MCF 10A (cell line): Measurements from ENCODE around the gene SIRT5. TPM values are rescaled to one million over a fixed set of nuclear protein-coding genes. Genes with fewer than 3 reads are reported as not detected.
A peak's percentile ranks its signal among the peaks of the same experiment; 100 is the strongest.

Experiments
- BruUV-seq: library from RNA; stranded (reverse); fragments of 400-500 nt; replicated peaks from 2 replicates; lab custom pipeline; 2021; lab: Mats Ljungman, UMichigan
- CTCF ChIA-PET: fragments of 300-600 bp; sonication (Branson Sonifier 250); formaldehyde crosslinking; extraction: SDS; loops from one replicate; lab custom pipeline; 2021; ENCODE audit warnings: antibody characterized with exemption, inconsistent platforms; lab: Yijun Ruan, JAX
- POLR2A ChIA-PET: fragments of 300-600, 350-650 bp; sonication (Branson Sonifier 250); formaldehyde crosslinking; extraction: SDS; loops from one replicate; lab custom pipeline; 2020; ENCODE audit warnings: antibody characterized with exemption, inconsistent platforms; lab: Yijun Ruan, JAX
- DNase-seq: peaks from one replicate; pipeline ENCODE4 v3.0.0-alpha.2; 2018; ENCODE audit not compliant: unreplicated experiment
- H3K27ac Mint-ChIP-seq: one replicate; pipeline ENCODE4 v1.8.0; 2022; ENCODE audit warnings: mild to moderate bottlenecking, low read depth, mixed read lengths; ENCODE audit not compliant: unreplicated experiment
- H3K27me3 Mint-ChIP-seq: one replicate; pipeline ENCODE4 v1.8.0; 2022; ENCODE audit warnings: mixed read lengths; ENCODE audit not compliant: insufficient read depth, unreplicated experiment
- H3K36me3 Mint-ChIP-seq: one replicate; pipeline ENCODE4 v1.8.0; 2022; ENCODE audit warnings: mild to moderate bottlenecking, moderate library complexity, mixed read lengths; ENCODE audit not compliant: insufficient read depth, unreplicated experiment
- H3K4me1 Mint-ChIP-seq: one replicate; pipeline ENCODE4 v1.8.0; 2022; ENCODE audit warnings: mixed read lengths; ENCODE audit not compliant: insufficient read depth, unreplicated experiment
- H3K4me3 Mint-ChIP-seq: one replicate; pipeline ENCODE4 v1.8.0; 2022; ENCODE audit warnings: mild to moderate bottlenecking, moderate library complexity, mixed read lengths; ENCODE audit not compliant: unreplicated experiment
- H3K9me3 Mint-ChIP-seq: one replicate; pipeline ENCODE4 v1.8.0; 2022; ENCODE audit warnings: mixed read lengths; ENCODE audit not compliant: unreplicated experiment
- CTCF ChIP-seq: fragments of 200-600 bp; IDR thresholded peaks from one replicate; pipeline ENCODE4 v1.8.0; 2022; ENCODE audit warnings: antibody characterized with exemption, mild to moderate bottlenecking; ENCODE audit not compliant: unreplicated experiment
- intact Hi-C: fragments of 100-400 bp; cut with micrococcal nuclease; formaldehyde crosslinking; loops from 2 replicates; pipeline ENCODE4 v1.14.1; 2022
- total RNA-seq: library from RNA; stranded (reverse); gene quantifications from 2 replicates; pipeline ENCODE4 v1.2.3, GENCODE V29; 2022

SIRT5 gene
- total RNA-seq, 1 experiment from 2014 or later = 12.8 TPM

DNA sequence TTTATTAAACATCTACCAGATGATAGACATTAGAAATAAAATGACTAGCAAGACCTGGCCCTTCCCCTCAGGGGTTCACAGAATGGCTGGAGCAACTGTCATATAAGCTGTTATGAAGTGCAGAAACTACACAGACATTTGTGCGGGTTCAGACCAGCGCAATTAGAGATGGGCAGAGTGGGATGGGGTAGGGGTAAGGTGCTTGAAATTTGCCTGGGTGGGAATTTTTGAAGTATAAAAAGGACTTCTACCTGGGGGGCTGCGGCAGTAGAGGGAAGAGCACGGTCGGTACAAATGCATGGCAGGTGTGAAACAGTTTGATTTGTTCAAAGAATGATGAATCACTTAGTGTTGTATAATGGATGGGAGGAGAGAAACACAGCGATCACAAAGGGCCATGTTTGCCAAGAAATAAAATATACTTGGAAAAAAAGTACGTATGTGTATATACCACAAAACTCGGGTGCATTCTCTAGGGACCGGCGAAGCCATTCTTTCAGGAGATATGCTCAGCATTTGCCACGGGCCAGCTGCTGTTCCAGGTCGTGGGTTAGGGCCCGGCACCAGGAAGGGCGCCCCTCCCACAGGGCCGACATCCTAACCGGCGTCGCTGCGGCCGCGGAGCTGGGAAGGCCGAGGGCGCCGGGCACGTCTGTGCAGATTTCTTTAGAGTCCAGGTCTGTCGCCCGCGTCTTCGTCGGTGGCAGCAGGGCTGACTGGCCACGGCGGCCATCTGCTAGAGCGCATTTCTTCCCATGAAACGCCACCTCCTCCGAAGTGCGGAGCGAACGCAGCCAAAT, 39.9 kb downstream of the SIRT5 start:
- H3K9me3 Mint-ChIP-seq = no peaks in the 10 kb centered on the region
- ChIA-PET POLR2A (interaction anchor here (0.6 to 4.9 kb wide), 26 partner anchors 10 to 1843 kb away, joined by 3 to 109 read pairs (median 4); partner anchors contain the start of genes GFOD1, MCUR1, RANBP9 and SIRT5), CTCF (interaction anchor here (0.6 to 4.7 kb wide), 11 partner anchors 9 to 277 kb away, joined by 3 to 23 read pairs (median 3); partner anchors contain the start of gene SIRT5)
- BruUV-seq = TSS peak; percentile 69
- intact Hi-C loops = loop anchor here (2.0 to 10.0 kb wide), 2 partner anchors 96 to 180 kb away; partner anchors contain the start of gene RANBP9
- DNase-seq = peak; percentile 54
- peak overlapping the region; percentile 99 for H3K4me3 Mint-ChIP-seq
- peak overlapping the region; percentile 98 for H3K27ac Mint-ChIP-seq
- H3K27me3 Mint-ChIP-seq = no peaks in the 10 kb centered on the region
- peaks cover 9% of the 10 kb centered on the region for H3K4me1 Mint-ChIP-seq
- peaks cover 52% of the 10 kb centered on the region for H3K36me3 Mint-ChIP-seq
- TF ChIP-seq CTCF = no peak

DNA sequence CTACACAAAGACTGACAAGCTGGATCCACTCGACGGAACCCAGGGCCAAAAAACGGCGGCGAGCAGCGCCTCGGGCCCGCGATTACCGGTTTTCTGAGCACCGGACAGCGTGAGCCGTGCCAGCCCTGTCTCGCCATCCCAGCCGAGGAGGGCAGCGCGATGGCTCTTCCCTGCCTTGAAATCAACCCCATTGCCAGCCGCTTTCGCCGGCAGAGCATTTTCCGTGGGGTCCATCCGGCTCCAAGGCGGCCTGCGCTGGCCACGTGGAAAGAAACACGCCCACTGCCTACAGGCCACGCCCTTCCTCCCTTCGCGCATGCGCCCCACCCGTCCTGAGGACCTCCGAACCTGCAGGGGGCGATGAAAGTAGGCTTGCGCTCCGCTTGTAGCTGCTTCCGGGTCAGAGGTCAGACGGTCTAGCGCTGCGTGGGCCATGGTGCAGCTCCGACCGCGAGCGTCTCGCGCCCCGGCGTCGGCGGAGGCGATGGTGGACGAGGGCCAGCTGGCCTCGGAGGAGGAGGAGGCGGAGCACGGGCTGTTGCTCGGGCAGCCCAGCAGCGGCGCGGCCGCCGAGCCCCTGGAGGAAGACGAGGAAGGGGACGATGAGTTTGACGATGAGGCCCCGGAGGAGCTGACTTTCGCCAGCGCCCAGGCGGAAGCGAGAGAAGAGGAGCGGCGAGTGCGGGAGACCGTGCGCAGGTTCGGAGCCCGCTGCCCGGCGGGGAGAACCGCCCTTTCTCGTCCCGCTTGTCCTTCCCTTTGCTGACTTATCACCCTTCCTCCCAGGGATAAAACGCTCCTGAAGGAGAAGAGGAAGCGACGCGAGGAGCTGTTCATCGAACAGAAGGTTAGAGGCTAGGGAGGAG, 40.8 kb downstream of the SIRT5 start, which contains the start of gene NOL7:
Gene NOL7 (plus strand): TSS at position 410 of the 866 bp plus-strand sequence. CDS start 24 bp downstream, at position 434.
- intact Hi-C loops = loop anchor here (1.0 to 10.0 kb wide), 4 partner anchors 41 to 279 kb away; partner anchors contain the start of genes RANBP9 and SIRT5
- BruUV-seq = TSS peak; percentile 40
- peak; percentile 97 for DNase-seq
- ChIA-PET CTCF (interaction anchor here (0.5 to 4.7 kb wide), 21 partner anchors 10 to 638 kb away, joined by 3 to 23 read pairs (median 3); partner anchors contain the start of gene SIRT5), POLR2A (interaction anchor here (0.6 to 4.9 kb wide), 35 partner anchors 9 to 1844 kb away, joined by 3 to 109 read pairs (median 4); partner anchors contain the start of genes GFOD1, MCUR1, RANBP9 and SIRT5)
- TF ChIP-seq CTCF = peak; percentile 72
- Mint-ChIP-seq H3K4me1 (peaks cover 9% of the 10 kb centered on the region), H3K27me3 (no peaks in the 10 kb centered on the region), H3K4me3 (peak within 1 kb of the TSS; percentile 99), H3K36me3 (peaks cover 56% of the 10 kb centered on the region), H3K9me3 (no peaks in the 10 kb centered on the region), H3K27ac (peak within 1 kb of the TSS; percentile 98)

- H3K4me3 Mint-ChIP-seq = peak overlapping the region; percentile 99
- TF ChIP-seq CTCF = no peak
- intact Hi-C loops = loop anchor here (1.0 to 10.0 kb wide), 4 partner anchors 41 to 279 kb away; partner anchors contain the start of genes RANBP9 and SIRT5
- no peaks in the 10 kb centered on the region for H3K27me3 Mint-ChIP-seq
- BruUV-seq = no TSS peak
- H3K9me3 Mint-ChIP-seq = no peaks in the 10 kb centered on the region
- DNase-seq = peak; percentile 51
- ChIA-PET CTCF (interaction anchor here (0.5 to 4.7 kb wide), 21 partner anchors 9 to 625 kb away, joined by 3 to 23 read pairs (median 3); partner anchors contain the start of gene SIRT5), POLR2A (interaction anchor here (0.7 to 4.9 kb wide), 28 partner anchors 9 to 652 kb away, joined by 3 to 109 read pairs (median 4); partner anchors contain the start of genes GFOD1, MCUR1, RANBP9 and SIRT5)
- H3K4me1 Mint-ChIP-seq = peaks cover 9% of the 10 kb centered on the region
- peak overlapping the region; percentile 98 for H3K27ac Mint-ChIP-seq
- H3K36me3 Mint-ChIP-seq = peaks cover 62% of the 10 kb centered on the region
These were observed 41.4 kb downstream of the SIRT5 start for GRCh38 chr6:13615792-13616120.
